ENCODE data around the gene IER5. TPM values are rescaled to one million over a fixed set of nuclear protein-coding genes. Genes with fewer than 3 reads are reported as not detected.

Gene IER5
- total and polyA plus RNA-seq, 2 of the 13 experiments (the other 11 are each of a cell fraction or from before 2014, with no cell fraction given) = 2.5 to 3.5 TPM

DNA sequence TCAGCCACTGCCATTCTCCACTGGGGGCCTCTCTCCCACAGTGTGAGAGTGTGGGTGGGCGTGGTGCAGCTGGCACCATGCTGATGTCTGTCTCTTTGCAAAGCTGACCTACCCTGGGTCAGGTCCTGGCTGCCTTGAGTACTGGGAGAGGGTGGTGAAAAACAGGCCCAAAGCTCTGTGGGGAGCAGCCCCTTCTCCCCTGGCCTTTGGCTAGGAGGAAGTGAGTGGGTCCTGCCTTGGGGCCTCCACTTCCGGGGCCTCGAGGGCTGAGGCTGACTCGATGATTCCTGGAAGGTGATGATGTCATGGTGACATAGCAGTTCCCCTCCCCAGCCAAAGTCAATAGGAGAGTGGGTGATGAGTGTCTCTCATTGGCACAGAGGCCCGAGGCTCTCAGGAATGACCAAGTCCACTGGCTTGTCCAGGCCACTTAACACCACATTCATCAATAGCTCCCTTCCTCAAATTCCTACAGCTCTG, 53.0 kb downstream of the IER5 start:
- ATAC-seq (peak; percentile 14; the same call in 2 of the 3 replicates), DNase-seq (ENCODE audit: low spot score) (no peak), FAIRE-seq (no peak)
- Histone ChIP-seq H2AFZ (ENCODE audit: low read length) (no peak overlapping the region), H3K79me2 (ENCODE audit: insufficient read depth, low read length) (no peaks in the 10 kb centered on the region), H3K4me2 (ENCODE audit: low read depth, low read length) (peak overlapping the region; percentile 24; the same call in 1 of the 2 replicates), H3K4me1 (ENCODE audit: insufficient read depth, low read length) (peaks cover 35% of the 10 kb centered on the region), H3K9me3 (ENCODE audit: low read length) (no peaks in the 10 kb centered on the region), H3K9ac (ENCODE audit: insufficient read depth, low read depth, low read length) (no peak overlapping the region), H3K27me3 (ENCODE audit: control insufficient read depth in 1 of 2, insufficient read depth in 2 of 2, low read length in 2 of 2) (peaks cover 0 to 9% of the 10 kb centered on the region in 2 experiments; a peak in 1 of 5 replicates), H3K36me3 (replicated peaks in 1 of 2; ENCODE audit: control insufficient read depth in 1 of 2, insufficient read depth in 2 of 2, low read length in 2 of 2) (no peaks in the 10 kb centered on the region), H3K4me3 (replicated peaks in 1 of 3; ENCODE audit: insufficient read depth in 1 of 3, low read depth in 2 of 3, low read length in 3 of 3) (no peak overlapping the region; a peak in 1 of 6 replicates), H4K20me1 (ENCODE audit: insufficient read depth, low read length) (no peaks in the 10 kb centered on the region), H3K27ac (ENCODE audit: extremely low read length, insufficient read depth, low read length) (no peak overlapping the region)
- in situ Hi-C loops (cut with HindIII; ENCODE audit: extremely low pct_ligation_motif_present, low pct_unique_long_range_greater_than_20kb) (loop anchor here (5.0 to 25.0 kb wide), 4 partner anchors 54 to 629 kb away; partner anchors contain the start of genes ACBD6 and IER5), intact Hi-C loops (cut with micrococcal nuclease; ENCODE audit: unreplicated experiment) (loop anchor here (5.0 kb wide), 1 partner anchor 119 kb away; the partner anchor contains the start of gene STX6)
- 34% methylated on average over 3 of the region's 5 CpGs for WGBS (ENCODE audit: low lambda C conversion rate)
- ChIA-PET POLR2A (interaction anchor here (0.6 to 2.8 kb wide), 13 partner anchors 8 to 628 kb away, joined by 3 to 26 read pairs (median 6); partner anchors contain the start of genes IER5 and STX6), CTCF (ENCODE audit: low intra/inter-chr PET ratio, low total read pairs) (interaction anchor here (1.8 to 2.6 kb wide), 3 partner anchors 57 to 259 kb away, joined by 15 to 25 read pairs (median 20); no protein-coding TSS in a partner anchor)
- BruUV-seq (replicated peaks) = no TSS peak
- TF ChIP-seq FOXO1 (CRISPR knock-in tag; IDR thresholded peaks at IDR 0.05) (no peak), FOXO4 (CRISPR knock-in tag; conservative IDR thresholded peaks at IDR 0.05) (no peak), ZNF441 (CRISPR knock-in tag; IDR thresholded peaks at IDR 0.05; ENCODE audit: borderline replicate concordance) (no peak), BCL6 (CRISPR knock-in tag; IDR thresholded peaks at IDR 0.05) (peak; percentile 51; the same call in 1 of the 2 replicates), ZNF549 (CRISPR knock-in tag; IDR thresholded peaks at IDR 0.05) (no peak), RAD21 (CRISPR knock-in tag; IDR thresholded peaks at IDR 0.05) (no peak), ARNTL (CRISPR knock-in tag; IDR thresholded peaks at IDR 0.05) (no peak), ZBTB39 (CRISPR knock-in tag; IDR thresholded peaks at IDR 0.05) (no peak), RAD51 (IDR thresholded peaks at IDR 0.05; ENCODE audit: borderline replicate concordance) (no peak), MED8 (CRISPR knock-in tag; IDR thresholded peaks at IDR 0.05; ENCODE audit: insufficient replicate concordance) (no peak), MAZ (IDR thresholded peaks at IDR 0.05; ENCODE audit: borderline replicate concordance, low read depth, low read length) (no peak), MAZ (CRISPR knock-in tag; IDR thresholded peaks at IDR 0.05; ENCODE audit: low read depth) (no peak), EP300 (IDR thresholded peaks at IDR 0.05; ENCODE audit: low read depth in 2 of 2, low read length in 2 of 2) (no peak; a peak in 1 of 4 replicates), EP300 (CRISPR knock-in tag; IDR thresholded peaks at IDR 0.05; ENCODE audit: borderline replicate concordance) (no peak), FOSL2 (CRISPR knock-in tag; IDR thresholded peaks at IDR 0.05) (peak; percentile 75), POLR2G (IDR thresholded peaks at IDR 0.05; ENCODE audit: low read depth, low read length) (no peak), MXD4 (CRISPR knock-in tag; IDR thresholded peaks at IDR 0.05) (no peak), KLF11 (CRISPR knock-in tag; IDR thresholded peaks at IDR 0.05) (no peak), MBD4 (IDR thresholded peaks at IDR 0.05; ENCODE audit: borderline replicate concordance, low read length) (no peak), ZNF143 (CRISPR knock-in tag; IDR thresholded peaks at IDR 0.05) (no peak)
- TF ChIP-seq, protein P1, sequence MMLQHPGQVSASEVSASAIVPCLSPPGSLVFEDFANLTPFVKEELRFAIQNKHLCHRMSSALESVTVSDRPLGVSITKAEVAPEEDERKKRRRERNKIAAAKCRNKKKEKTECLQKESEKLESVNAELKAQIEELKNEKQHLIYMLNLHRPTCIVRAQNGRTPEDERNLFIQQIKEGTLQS (CRISPR knock-in tag; IDR thresholded peaks at IDR 0.05) = peak; percentile 28; the same call in 1 of the 2 replicates
- TF ChIP-seq, protein P2, sequence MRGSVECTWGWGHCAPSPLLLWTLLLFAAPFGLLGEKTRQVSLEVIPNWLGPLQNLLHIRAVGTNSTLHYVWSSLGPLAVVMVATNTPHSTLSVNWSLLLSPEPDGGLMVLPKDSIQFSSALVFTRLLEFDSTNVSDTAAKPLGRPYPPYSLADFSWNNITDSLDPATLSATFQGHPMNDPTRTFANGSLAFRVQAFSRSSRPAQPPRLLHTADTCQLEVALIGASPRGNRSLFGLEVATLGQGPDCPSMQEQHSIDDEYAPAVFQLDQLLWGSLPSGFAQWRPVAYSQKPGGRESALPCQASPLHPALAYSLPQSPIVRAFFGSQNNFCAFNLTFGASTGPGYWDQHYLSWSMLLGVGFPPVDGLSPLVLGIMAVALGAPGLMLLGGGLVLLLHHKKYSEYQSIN (CRISPR knock-in tag; IDR thresholded peaks at IDR 0.05; ENCODE audit: borderline replicate concordance) = no peak
